HS-27A (cell line): ENCODE results near the gene PLEKHA6.
A peak's percentile ranks its signal among the peaks of the same experiment; 100 is the strongest.
"Not testable (repeated sequence)": the region's sequence is repeated elsewhere in the genome, so short reads cannot be mapped to it uniquely, and the experiment has no call there.

Experiments
- DNase-seq: peaks from one replicate; pipeline ENCODE4 v3.0.0-alpha.2; 2012; ENCODE audit warnings: low read depth, missing footprints

PLEKHA6 gene

GRCh38 chr1:204313675-204314074 lies 46.1 kb downstream of the PLEKHA6 start:
- DNase-seq = no peak

- not testable (repeated sequence) for DNase-seq
Measured at GRCh38 chr1:204310970-204311369, 48.8 kb downstream of the PLEKHA6 start.

- DNase-seq = no peak
Measured at GRCh38 chr1:204308023-204308628, 51.6 kb downstream of the PLEKHA6 start.

GRCh38 chr1:204307334-204307883 lies 52.3 kb downstream of the PLEKHA6 start:
- DNase-seq = no peak

- no peak for DNase-seq
Measured at GRCh38 chr1:204306076-204306475, 53.7 kb downstream of the PLEKHA6 start.

- no peak for DNase-seq
Measured at GRCh38 chr1:204304067-204304466, 55.7 kb downstream of the PLEKHA6 start.

- no peak for DNase-seq
Measured at GRCh38 chr1:204302769-204303168, 57.0 kb downstream of the PLEKHA6 start.

- DNase-seq = no peak
Measured at GRCh38 chr1:204301171-204301957, 58.4 kb downstream of the PLEKHA6 start.

GRCh38 chr1:204299814-204300365 lies 59.8 kb downstream of the PLEKHA6 start:
- no peak for DNase-seq

GRCh38 chr1:204296431-204296988 lies 63.2 kb downstream of the PLEKHA6 start:
- peak; percentile 85 for DNase-seq

- no peak for DNase-seq
Measured at GRCh38 chr1:204295671-204296070, 64.1 kb downstream of the PLEKHA6 start.

- DNase-seq = peak; percentile 86
Measured at GRCh38 chr1:204294357-204294756, 65.4 kb downstream of the PLEKHA6 start.

- DNase-seq = no peak
Measured at GRCh38 chr1:204293605-204294337, 66.0 kb downstream of the PLEKHA6 start.

- no peak for DNase-seq
Measured at GRCh38 chr1:204292740-204293139, 67.0 kb downstream of the PLEKHA6 start.

GRCh38 chr1:204289280-204289679 lies 70.4 kb downstream of the PLEKHA6 start:
- no peak for DNase-seq

- DNase-seq = no peak
Measured at GRCh38 chr1:204288021-204288588, 71.6 kb downstream of the PLEKHA6 start.

GRCh38 chr1:204287466-204287891 lies 72.2 kb downstream of the PLEKHA6 start:
- no peak for DNase-seq

GRCh38 chr1:204286831-204287421 lies 72.8 kb downstream of the PLEKHA6 start:
- no peak for DNase-seq

GRCh38 chr1:204286315-204286714 lies 73.4 kb downstream of the PLEKHA6 start:
- DNase-seq = no peak

GRCh38 chr1:204285436-204286305 lies 74.1 kb downstream of the PLEKHA6 start:
- DNase-seq = no peak
